Measurements from ENCODE around the gene OBP2A.
"Not testable (repeated sequence)": the region's sequence is repeated elsewhere in the genome, so short reads cannot be mapped to it uniquely, and the experiment has no call there.

DNA sequence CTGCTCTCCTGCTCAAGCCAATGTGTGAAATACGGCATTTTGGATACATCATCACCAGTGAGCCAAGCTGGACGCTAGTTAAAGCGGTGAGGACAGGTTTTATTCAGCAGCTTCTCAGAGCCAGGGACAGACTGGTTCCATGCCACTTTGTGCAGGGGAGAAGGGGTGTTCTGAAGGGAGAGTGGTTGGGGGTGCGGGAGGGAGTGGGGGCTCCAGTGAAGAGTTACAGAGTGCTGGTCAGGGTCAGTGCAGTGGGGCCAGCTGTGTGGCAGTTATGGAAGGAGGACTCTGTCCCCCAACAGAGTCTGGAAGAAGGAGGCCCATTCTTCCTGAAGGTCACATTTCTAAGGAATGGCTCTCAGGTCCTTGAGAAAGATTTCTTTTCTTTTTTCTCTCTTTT lies 11.1 kb upstream of the OBP2A start:
- not testable (repeated sequence) for TF ChIP-seq CTCF, POLR2A (IDR thresholded peaks at IDR 0.05)

Measured in adrenal gland (tissue), 5 donors.